GM19438 (cell line): ENCODE data around the gene GHITM.

Experiments
- ATAC-seq: cut with Tn5 transposase; IDR thresholded peaks from one replicate; pipeline ENCODE4 v1.9.1; 2021; ENCODE audit warnings: low read depth; ENCODE audit not compliant: unreplicated experiment

GHITM gene

GRCh38 chr10:84198206-84198915, 59.1 kb downstream of the GHITM start:
- ATAC-seq: no peak

GRCh38 chr10:84200537-84201243, 61.4 kb downstream of the GHITM start:
- ATAC-seq: no peak

GRCh38 chr10:84201244-84201606, 61.9 kb downstream of the GHITM start:
- ATAC-seq: no peak

GRCh38 chr10:84201682-84202081, 62.4 kb downstream of the GHITM start:
- ATAC-seq: no peak

- no peak for ATAC-seq
Observed at GRCh38 chr10:84202349-84202748, 63.0 kb downstream of the GHITM start.
